Measurements from ENCODE around the gene UGT1A3. TPM values are rescaled to one million over a fixed set of nuclear protein-coding genes. Genes with fewer than 3 reads are reported as not detected.

The UGT1A3 gene
- polyA plus RNA-seq, 1 donor (not counting 4 experiments of a cell fraction or from before 2014, with no cell fraction given) = 3.2 TPM

DNA sequence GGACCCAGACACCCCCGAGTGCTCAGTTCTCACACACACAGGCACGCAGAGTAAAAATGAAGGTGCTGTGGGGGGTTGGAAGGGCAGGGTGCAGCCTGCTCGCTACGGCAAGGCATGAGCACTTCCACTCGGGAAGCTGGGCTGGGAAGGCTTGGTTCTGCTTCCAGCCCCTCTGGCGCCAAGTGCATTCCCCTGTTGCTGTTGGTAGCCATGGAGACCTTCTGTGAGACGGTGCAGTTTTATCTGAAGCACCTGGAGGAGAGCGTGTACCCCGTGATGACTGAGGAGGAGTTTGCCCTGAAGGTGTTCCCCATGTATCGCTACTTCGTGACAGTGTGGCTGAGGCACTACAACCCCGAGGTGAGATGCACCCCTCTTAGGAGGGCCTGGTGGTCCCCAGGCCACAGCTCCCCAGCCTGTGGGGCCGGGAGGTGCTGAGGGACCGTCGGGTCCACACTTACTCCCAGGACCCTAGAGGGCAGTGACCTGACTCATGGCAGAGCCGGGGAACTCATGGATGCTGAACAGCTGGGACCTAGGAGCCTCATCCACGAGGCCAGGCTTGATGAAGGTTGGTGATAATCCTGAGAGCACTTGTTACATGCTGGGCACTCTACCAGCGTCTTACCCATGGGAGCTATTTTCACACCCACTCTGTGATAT lies 64.8 kb downstream of the UGT1A3 start:
- no peak overlapping the region for H2AFZ ChIP-seq (ENCODE audit: control insufficient read depth, low read length)
- H3K9me3 ChIP-seq (ENCODE audit: control insufficient read depth, low read depth, low read length) = no peaks in the 10 kb centered on the region
- TF ChIP-seq CTCF (optimal IDR thresholded peaks at IDR 0.05 in 1 of 3, IDR thresholded peaks at IDR 0.05 in 1 of 3, conservative IDR thresholded peaks at IDR 0.05 in 1 of 3; ENCODE audit: extremely low read depth in 1 of 3, insufficient read depth in 2 of 3, low read length in 3 of 3) = no peak

GRCh38 chr2:233794128-233794658 lies 65.4 kb downstream of the UGT1A3 start:
- Histone ChIP-seq H4K20me1 (ENCODE audit: control insufficient read depth, extremely low read depth, insufficient read depth, low read length) (no peaks in the 10 kb centered on the region), H3K9ac (ENCODE audit: control insufficient read depth, extremely low read depth, insufficient read depth, low read length) (no peak overlapping the region), H3K79me2 (ENCODE audit: control insufficient read depth, insufficient read depth, low read length) (no peaks in the 10 kb centered on the region), H3K27me3 (ENCODE audit: control insufficient read depth, extremely low read depth, insufficient read depth, low read length) (no peaks in the 10 kb centered on the region), H3K9me3 (ENCODE audit: control insufficient read depth, low read depth, low read length) (no peaks in the 10 kb centered on the region), H3K9me1 (ENCODE audit: control insufficient read depth, extremely low read depth, insufficient read depth, low read length) (no peaks in the 10 kb centered on the region), H2AFZ (ENCODE audit: control insufficient read depth, low read length) (no peak overlapping the region), H3K4me1 (ENCODE audit: control insufficient read depth, extremely low read depth, insufficient read depth, low read length) (peaks cover 4% of the 10 kb centered on the region), H3K27ac (ENCODE audit: control insufficient read depth, insufficient read depth, low read length) (no peak overlapping the region), H3K36me3 (ENCODE audit: control insufficient read depth in 2 of 2, extremely low read depth in 1 of 2, insufficient read depth in 2 of 2, low read length in 2 of 2) (no peaks in the 10 kb centered on the region), H3K4me2 (ENCODE audit: control insufficient read depth, extremely low read depth, insufficient read depth, low read depth, low read length) (no peak overlapping the region), H3K4me3 (ENCODE audit: control insufficient read depth in 2 of 3, extremely low read depth in 1 of 3, insufficient read depth in 2 of 3, low read depth in 1 of 3, low read length in 3 of 3) (no peak overlapping the region)
- no peak for FAIRE-seq
- dilution Hi-C loops (cut with MboI; ENCODE audit: extremely low pct_ligation_motif_present, low sequenced_read_pairs) = no loop called here
- DNase-seq (ENCODE audit: low read depth, low spot score) = no peak
- no peak for TF ChIP-seq EZH2 (IDR thresholded peaks at IDR 0.05; ENCODE audit: low read length)
- no peak for TF ChIP-seq CTCF (optimal IDR thresholded peaks at IDR 0.05 in 1 of 3, IDR thresholded peaks at IDR 0.05 in 1 of 3, conservative IDR thresholded peaks at IDR 0.05 in 1 of 3; ENCODE audit: extremely low read depth in 1 of 3, insufficient read depth in 2 of 3, low read length in 3 of 3)

More for the DNA sequence above, 64.8 kb downstream of the UGT1A3 start:
- no peaks in the 10 kb centered on the region for H3K27me3 ChIP-seq (ENCODE audit: control insufficient read depth, extremely low read depth, insufficient read depth, low read length)
- FAIRE-seq (no peak), DNase-seq (ENCODE audit: low read depth, low spot score) (no peak)
- H4K20me1 ChIP-seq (ENCODE audit: control insufficient read depth, extremely low read depth, insufficient read depth, low read length) = no peaks in the 10 kb centered on the region
- no peak overlapping the region for H3K9ac ChIP-seq (ENCODE audit: control insufficient read depth, extremely low read depth, insufficient read depth, low read length)
- H3K36me3 ChIP-seq (ENCODE audit: control insufficient read depth in 2 of 2, extremely low read depth in 1 of 2, insufficient read depth in 2 of 2, low read length in 2 of 2) = no peaks in the 10 kb centered on the region
- no peak overlapping the region for H3K4me3 ChIP-seq (ENCODE audit: control insufficient read depth in 2 of 3, extremely low read depth in 1 of 3, insufficient read depth in 2 of 3, low read depth in 1 of 3, low read length in 3 of 3)
- H3K79me2 ChIP-seq (ENCODE audit: control insufficient read depth, insufficient read depth, low read length) = no peaks in the 10 kb centered on the region
- H3K9me1 ChIP-seq (ENCODE audit: control insufficient read depth, extremely low read depth, insufficient read depth, low read length) = no peaks in the 10 kb centered on the region
- dilution Hi-C loops (cut with MboI; ENCODE audit: extremely low pct_ligation_motif_present, low sequenced_read_pairs) = no loop called here
- no peak overlapping the region for H3K27ac ChIP-seq (ENCODE audit: control insufficient read depth, insufficient read depth, low read length)
- H3K4me2 ChIP-seq (ENCODE audit: control insufficient read depth, extremely low read depth, insufficient read depth, low read depth, low read length) = no peak overlapping the region
- H3K4me1 ChIP-seq (ENCODE audit: control insufficient read depth, extremely low read depth, insufficient read depth, low read length) = peaks cover 4% of the 10 kb centered on the region
